Astrocyte of the cerebellum (primary cell): ENCODE results near the gene PDE6D.
A peak's percentile ranks its signal among the peaks of the same experiment; 100 is the strongest.
"Not testable (repeated sequence)": the region's sequence is repeated elsewhere in the genome, so short reads cannot be mapped to it uniquely, and the experiment has no call there.

ENCODE experiments used
- DNase-seq: peaks from one replicate; pipeline ENCODE4 v3.0.0-alpha.2; 2011; ENCODE audit warnings: low read depth
- H3K4me3 ChIP-seq: 2 replicates; pipeline ENCODE4 v1.5.1; 2011; ENCODE audit warnings: mild to moderate bottlenecking, low read depth, low read length, moderate library complexity
- in situ Hi-C: cut with HindIII; loops from 2 replicates; pipeline ENCODE4 v1.10.0; 2017; ENCODE audit warnings: low sequenced_read_pairs
- TF ChIP-seq, protein P1 (sequence below): IDR thresholded peaks from 2 replicates; pipeline ENCODE4 v1.5.1; 2012; ENCODE audit warnings: low read length, low read depth, moderate library complexity, mild to moderate bottlenecking; ENCODE audit errors: missing control alignments

Gene PDE6D

DNA sequence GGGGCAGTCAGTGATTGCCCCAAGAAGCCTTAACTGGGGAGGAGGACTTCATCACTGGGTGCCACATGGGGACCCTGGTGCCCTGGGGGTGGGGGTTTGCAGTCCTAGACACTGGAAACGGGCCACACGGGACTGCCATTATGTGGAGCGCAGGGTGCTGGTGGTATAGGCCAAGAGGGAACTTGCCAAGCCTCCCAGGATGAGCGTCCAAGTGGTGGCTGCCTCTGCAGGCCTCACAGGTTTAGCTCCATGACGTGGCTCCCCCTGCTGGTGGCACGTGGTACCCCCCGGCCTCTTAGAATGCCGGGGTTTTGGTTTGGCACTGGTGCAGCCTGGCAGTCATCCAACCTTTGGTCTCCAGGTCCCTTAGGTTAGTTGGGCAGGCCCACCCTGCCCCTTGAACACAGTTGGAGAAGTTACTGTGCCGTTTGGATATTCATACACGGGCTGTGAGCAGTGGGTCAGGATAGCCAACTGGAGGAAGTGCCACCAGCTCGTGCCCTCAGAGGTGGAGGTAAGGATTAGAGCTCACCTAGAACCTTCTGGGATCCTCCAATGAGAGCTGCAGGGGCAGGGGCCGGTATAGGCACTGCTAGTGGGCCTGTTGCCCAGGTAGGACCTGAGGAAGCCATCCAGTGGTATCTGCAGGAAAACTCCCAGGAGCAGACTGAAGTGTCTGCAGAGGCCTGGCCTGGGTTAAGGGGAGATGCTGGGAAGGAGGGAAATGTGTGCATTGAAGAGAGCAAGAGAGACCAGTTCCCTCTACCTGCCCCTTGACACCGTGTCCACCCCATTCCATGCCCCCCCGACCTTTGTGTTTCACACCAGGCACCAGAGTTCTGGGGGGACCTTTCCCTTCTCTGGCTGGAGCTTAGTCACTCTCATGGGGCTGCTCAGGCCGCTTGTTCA is 67.1 kb downstream of the PDE6D start:
- in situ Hi-C loops: no loop called here
- peak; percentile 77 for DNase-seq
- TF ChIP-seq, protein P1, sequence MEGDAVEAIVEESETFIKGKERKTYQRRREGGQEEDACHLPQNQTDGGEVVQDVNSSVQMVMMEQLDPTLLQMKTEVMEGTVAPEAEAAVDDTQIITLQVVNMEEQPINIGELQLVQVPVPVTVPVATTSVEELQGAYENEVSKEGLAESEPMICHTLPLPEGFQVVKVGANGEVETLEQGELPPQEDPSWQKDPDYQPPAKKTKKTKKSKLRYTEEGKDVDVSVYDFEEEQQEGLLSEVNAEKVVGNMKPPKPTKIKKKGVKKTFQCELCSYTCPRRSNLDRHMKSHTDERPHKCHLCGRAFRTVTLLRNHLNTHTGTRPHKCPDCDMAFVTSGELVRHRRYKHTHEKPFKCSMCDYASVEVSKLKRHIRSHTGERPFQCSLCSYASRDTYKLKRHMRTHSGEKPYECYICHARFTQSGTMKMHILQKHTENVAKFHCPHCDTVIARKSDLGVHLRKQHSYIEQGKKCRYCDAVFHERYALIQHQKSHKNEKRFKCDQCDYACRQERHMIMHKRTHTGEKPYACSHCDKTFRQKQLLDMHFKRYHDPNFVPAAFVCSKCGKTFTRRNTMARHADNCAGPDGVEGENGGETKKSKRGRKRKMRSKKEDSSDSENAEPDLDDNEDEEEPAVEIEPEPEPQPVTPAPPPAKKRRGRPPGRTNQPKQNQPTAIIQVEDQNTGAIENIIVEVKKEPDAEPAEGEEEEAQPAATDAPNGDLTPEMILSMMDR: peak; percentile 93
- no peak overlapping the region for H3K4me3 ChIP-seq

DNA sequence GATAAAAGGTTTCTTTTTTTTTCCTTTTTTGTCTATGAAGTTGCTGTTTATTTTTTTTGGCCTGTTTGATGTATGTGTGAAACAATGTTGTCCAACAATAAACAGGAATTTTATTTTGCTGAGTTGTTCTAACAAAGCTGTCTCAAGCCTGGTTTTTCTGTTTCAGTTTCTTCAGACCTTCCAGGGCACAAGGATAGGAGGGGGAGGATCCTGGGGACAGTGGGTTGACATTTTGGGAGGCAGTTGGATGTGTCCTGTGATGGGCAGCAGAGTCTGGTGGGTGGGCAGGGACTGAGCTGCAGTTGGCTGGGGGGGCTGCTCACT is 67.7 kb downstream of the PDE6D start:
- H3K4me3 ChIP-seq, DNase-seq, in situ Hi-C loops: not testable (repeated sequence)

DNA sequence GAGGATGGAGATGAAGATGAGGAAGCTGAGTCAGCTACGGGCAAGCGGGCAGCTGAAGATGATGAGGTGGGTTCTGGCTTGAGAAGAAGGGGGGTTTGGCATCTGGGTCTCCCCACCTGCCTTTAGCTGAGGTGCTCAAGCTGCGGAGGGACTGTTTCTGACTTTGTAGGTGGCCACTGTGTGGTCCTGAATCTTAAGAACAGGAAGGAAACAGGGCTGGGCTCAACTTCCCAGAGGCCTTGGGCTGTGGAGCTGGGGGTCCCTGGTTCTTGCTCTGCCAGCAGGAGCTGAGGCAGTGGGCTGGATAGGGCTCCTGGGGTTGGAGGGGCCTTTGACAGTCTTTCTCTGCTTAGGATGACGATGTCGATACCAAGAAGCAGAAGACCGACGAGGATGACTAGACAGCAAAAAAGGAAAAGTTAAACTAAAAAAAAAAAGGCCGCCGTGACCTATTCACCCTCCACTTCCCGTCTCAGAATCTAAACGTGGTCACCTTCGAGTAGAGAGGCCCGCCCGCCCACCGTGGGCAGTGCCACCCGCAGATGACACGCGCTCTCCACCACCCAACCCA is 68.5 kb downstream of the PDE6D start:
- DNase-seq, in situ Hi-C loops, H3K4me3 ChIP-seq: not testable (repeated sequence)

DNA sequence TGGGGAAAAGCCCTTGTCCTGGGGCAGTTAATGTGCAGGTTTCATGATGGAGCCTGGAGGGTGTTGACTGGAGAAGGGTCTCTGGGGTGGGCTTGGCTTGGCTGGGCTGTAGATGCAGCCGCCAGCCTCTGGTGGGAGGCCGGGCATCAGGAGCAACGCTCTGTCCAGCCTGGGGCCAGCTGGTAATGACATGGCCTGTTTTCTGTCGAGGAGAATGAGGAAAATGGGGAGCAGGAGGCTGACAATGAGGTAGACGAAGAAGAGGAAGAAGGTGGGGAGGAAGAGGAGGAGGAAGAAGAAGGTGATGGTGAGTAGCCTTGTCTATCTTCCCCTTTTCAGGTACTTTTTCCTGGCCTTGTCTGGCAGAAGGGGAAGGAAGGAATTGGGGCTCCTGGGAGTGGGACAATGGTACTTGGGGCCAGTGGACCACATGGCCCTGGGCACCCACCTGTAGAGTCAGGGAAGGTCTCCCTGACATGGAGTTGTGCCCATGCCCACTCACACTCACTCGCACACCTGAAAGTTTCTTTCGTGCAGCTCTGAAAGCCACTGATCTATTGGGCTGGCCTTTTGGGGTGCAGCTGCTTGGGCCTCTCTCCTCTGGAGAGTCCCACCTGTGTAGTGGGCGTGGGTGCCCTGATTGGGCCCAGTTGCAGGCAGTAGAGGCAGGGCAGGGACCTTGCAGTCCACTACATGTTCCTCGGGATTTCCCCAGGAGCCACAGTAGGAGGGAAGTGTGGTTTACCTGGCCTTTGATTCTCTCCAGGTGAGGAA is 69.2 kb downstream of the PDE6D start:
- DNase-seq: no peak
- TF ChIP-seq, protein P1: no peak
- peak overlapping the region; percentile 97 for H3K4me3 ChIP-seq
- in situ Hi-C loops: no loop called here

DNA sequence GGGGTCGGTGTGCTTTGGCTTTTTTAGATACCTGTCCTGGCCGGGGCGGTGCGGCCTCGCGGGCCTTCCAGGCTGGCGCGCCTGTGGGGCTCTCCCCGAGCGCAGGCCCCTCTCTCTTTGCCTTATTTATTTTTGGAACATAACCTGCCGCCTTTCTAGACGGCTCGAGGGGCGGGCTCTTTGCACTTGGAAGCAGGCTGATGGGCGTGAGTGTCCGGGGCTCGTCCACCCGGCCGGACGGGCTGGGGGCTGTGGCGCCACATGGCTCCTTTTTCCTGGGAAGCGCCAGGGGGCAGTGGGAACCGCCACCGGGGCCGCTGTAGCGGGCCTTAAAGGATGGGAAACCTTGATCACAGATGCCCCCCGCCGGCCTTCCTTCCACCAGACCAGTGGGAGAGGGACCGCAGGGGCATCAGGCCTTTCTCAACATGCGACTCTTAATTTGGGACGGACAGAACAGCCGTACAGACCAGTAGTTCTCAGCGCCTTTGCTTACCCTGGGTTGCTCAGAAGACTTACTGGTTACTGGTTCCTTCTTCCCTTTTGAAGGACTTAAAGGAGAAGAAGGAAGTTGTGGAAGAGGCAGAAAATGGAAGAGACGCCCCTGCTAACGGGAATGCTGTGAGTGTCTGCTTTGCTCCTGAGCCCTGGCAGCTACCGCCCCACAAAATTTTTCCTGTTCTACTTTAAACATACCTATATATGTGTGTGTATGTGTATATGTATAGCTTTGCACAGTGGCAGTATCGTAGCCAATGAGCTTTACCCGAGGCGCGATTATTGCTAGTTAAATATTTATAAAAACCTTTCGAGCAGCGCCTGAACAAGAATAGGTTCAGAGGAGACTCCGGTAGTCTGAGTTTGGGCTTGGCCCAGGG is 70.0 kb downstream of the PDE6D start:
- DNase-seq: no peak
- peak overlapping the region; percentile 97 for H3K4me3 ChIP-seq
- in situ Hi-C loops: no loop called here
- TF ChIP-seq, protein P1: peak; percentile 38

DNA sequence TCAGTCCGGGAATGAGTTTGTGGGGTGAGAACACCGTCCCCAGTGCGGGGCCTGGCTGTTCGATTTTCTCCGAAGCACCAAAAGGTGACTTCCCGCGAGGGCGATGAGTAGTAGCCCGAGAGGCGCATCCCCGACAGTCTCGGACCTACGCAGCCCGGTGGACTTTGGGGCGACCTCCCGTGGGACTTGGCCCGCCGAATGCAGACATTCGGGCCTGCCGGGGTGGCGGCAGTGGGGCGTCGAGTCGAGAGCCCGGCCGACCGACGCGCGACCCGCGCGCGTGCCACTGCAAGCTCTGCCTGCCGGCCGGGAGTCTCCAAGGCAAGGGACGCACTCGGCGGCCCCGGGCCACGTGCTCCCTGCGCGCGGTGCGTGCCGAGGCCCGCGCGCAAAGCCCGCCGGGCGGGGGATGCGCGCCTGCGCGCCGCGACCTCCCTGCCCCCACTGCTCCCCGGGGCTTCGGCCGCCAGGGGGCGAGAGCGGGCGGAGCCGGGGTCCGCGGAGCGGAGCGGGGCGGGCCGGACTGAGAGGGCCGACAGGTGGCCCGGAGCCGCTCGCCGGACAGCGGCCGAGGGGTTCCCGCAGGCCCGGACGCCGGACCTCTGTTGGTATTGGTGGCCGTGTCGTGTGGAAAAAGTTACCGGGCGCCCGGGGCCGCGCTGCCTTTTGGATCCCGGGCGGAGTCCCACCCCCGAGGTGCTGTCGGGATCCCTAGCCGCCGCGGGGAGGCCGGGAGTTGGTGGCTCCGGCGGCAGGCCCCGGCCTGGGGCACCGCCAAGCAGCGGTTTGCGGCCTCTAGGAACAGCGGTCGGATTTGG is 70.9 kb downstream of the PDE6D start:
- TF ChIP-seq, protein P1: peak; percentile 59
- in situ Hi-C loops: no loop called here
- peak overlapping the region; percentile 97 for H3K4me3 ChIP-seq
- no peak for DNase-seq

DNA sequence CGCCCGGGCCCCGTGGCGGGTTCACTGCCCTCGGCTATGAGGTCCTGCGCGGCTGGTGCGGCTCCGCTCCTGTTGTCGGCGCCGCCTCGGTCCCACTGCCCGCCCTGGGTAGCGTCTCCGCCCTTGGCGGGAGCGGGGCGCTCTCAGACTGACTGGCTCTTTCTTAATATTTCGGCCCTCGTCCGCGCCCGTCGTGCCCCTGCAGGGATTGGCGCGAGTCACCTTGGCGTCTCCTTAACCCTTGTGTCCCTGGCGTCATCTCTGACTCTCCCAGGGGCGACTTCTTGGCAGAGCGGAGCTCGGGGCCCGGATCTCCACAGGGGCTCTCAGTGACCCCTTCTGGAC is 71.5 kb downstream of the PDE6D start:
- DNase-seq: no peak
- in situ Hi-C loops: no loop called here
- TF ChIP-seq, protein P1: no peak
- peak overlapping the region; percentile 97 for H3K4me3 ChIP-seq
